Hypothalamus (tissue), 51 donors: ENCODE measurements around the gene S100A5.
"Not testable (repeated sequence)": the region's sequence is repeated elsewhere in the genome, so short reads cannot be mapped to it uniquely, and the experiment has no call there.

Source experiments
- DNase-seq, 51 donors: peaks; one replicate each; lab custom pipeline; 2025; lab: John Stamatoyannopoulos, UW

S100A5 gene

DNA sequence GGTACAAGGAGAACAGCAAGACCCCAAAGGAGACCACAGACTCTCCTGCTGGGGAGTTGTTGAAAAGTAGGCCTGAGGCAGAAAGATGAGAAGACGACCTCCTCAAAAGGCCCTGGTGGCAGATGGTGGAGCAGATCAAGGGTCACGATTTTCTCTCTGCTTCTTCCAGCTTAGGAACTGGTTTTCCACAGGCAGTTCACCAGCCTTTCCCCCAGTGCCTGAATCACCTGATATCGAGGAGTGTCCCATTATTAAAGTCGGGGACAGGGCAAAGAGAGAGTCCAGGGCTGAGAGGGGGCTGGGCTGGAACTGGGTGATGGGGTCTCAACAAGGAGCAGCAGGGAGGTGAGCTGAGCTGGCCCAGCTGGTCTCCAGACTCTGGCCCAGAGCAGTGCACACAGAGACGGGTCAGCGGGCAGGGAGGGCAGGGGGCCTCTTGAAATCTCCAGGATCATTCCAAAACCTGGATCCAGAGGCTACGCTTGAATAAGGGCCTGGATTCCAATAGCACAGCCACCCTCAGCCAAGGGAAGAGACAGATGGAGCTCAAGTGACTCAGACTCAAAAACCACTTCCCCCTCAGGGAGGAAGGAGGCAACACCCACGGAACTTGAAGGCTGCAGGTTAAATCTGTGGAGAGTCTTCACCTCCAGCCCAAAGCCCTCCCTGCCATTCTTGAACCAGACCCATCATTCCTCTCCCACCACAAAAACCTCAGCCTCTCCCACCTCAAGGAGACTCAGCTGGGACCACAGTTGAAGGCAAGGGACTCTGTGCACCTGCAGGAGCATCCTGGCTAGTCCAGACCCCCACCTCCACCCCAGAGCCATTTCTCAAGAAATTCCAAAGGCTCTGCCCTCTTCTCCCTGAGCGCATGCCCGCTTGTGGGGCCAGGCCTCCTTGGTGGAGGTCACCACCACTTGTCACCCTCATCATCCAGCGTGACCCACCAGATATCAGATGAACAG, at the start of gene S100A5:
S100A5 (minus strand) TSS at position 541 of the 968 bp plus-strand sequence. CDS start 743 bp downstream, outside the sequence.
- DNase-seq = peak in 1 of 51 donors; percentile 35

- no peak for DNase-seq
Observed at GRCh38 chr1:153588482-153588881, 47.7 kb upstream of the S100A5 start.

DNA sequence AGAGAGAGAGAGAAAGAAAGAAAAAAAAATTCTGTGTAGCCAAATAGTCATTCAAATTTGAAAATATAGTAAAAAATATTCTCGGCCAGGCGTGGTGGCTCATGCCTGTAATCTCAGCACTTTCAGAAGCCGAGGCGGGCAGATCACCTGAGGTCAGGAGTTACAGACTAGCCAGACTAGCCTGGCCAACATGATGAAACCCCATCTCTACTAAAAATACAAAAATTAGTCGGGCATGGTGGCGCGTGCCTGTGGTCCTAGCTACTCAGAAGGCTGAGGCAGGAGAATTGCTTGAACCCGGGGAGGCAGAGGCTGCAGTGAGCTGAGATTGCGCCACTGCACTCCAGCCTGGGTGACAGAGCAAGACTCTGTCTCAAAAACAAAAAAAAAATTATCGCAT, 47.3 kb upstream of the S100A5 start:
- not testable (repeated sequence) for DNase-seq

GRCh38 chr1:153587314-153587713, 46.6 kb upstream of the S100A5 start:
- DNase-seq = no peak

DNA sequence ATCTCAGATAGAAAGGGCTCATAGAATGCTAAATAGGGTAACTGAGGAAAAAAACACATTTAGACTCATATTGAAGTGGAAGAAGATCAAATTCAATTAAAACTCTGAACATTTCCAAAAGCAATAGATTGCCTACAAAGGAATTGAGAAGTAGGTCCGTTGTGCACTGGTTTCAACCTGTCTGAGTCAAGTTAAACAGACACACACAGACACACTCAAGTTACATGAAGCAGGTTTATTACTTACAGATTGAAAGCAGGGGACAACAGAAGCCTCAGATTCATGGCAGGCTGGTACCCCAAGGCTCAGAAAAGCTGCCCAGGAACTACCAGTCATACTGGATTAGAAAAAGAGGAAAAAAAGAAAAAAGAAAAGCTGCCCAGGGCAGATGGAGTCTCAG, 45.6 kb upstream of the S100A5 start:
- DNase-seq = no peak

GRCh38 chr1:153585006-153585405, 44.3 kb upstream of the S100A5 start:
- DNase-seq = no peak

GRCh38 chr1:153583976-153584375, 43.2 kb upstream of the S100A5 start:
- no peak for DNase-seq

DNA sequence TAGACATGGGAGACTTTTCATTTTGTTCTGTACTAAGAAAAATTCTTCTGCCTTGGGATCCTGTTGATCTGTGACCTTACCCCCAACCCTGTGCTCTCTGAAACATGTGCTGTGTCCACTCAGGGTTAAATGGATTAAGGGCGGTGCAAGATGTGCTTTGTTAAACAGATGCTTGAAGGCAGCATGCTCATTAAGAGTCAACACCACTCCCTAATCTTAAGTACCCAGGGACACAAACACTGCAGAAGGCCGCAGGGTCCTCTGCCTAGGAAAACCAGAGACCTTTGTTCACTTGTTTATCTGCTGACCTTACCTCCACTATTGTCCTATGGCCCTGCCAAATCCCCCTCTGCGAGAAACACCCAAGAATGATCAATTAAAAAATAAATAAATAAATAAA, 42.8 kb upstream of the S100A5 start:
- DNase-seq = not testable (repeated sequence)

- not testable (repeated sequence) for DNase-seq
Observed at GRCh38 chr1:153582836-153583235, 42.1 kb upstream of the S100A5 start.

- DNase-seq = no peak
Observed at GRCh38 chr1:153578936-153579335, 38.2 kb upstream of the S100A5 start.

DNA sequence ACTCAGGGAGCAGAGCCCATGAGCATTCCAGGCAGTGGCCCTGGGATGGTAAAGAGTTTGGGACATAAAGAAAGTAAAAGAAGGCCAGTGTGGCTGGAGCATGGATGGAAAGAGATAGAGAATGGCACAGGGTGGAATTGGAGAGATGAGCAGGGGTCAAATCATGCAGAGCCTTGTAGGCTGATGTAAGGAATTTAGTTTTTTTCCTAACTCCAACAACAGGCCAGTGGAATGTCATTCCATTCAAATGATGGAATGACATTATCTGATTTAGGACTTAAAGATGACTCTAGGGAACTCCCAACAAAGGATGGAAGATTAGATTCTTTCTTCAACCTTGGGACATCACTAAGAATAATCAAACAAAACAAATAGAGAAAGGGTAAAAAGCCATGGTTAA, 37.8 kb upstream of the S100A5 start:
- no peak for DNase-seq

GRCh38 chr1:153577624-153578051, 36.9 kb upstream of the S100A5 start:
- peak in 29 of 51 donors; percentile 6 to 59 (median 36) for DNase-seq

DNA sequence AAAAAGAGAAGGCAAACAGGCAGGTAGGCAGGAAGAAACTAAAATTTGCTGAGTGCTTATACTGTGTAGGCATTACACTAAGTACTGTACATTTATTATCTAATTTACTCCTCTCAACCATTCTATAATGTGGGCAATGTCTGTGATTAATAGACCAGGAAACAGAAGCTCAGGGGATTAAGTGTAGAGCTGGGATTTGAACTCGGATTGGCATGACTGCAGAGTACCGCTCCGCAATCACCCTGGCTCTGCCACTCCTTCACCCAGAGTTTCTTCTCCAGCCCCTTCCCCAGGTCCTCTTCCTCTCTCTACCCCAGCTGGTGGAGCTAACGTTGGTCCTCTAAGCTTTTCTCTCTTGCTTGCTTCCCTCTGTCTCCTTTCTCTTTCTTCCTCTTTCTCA, 36.4 kb upstream of the S100A5 start:
- no peak for DNase-seq

- DNase-seq = not testable (repeated sequence)
Observed at GRCh38 chr1:153575497-153575896, 34.8 kb upstream of the S100A5 start.

DNA sequence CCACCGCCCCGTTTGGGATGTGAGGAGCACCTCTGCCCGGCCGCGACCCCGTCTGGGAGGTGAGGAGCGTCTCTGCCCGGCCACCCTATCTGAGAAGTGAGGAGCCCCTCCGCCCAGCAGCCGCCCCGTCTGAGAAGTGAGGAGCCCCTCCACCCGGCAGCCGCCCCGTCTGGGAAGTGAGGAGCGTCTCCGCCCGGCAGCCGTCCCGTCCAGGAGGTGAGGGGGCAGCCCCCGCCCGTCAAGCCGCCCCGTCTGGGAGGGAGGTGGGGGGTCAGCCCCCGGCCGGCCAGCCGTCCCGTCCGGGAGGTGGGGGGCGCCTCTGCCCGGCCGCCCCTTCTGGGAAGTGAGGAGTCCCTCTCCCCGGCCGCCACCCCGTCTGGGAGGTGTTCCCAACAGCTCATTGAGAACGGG, 34.4 kb upstream of the S100A5 start:
- DNase-seq = not testable (repeated sequence)

DNA sequence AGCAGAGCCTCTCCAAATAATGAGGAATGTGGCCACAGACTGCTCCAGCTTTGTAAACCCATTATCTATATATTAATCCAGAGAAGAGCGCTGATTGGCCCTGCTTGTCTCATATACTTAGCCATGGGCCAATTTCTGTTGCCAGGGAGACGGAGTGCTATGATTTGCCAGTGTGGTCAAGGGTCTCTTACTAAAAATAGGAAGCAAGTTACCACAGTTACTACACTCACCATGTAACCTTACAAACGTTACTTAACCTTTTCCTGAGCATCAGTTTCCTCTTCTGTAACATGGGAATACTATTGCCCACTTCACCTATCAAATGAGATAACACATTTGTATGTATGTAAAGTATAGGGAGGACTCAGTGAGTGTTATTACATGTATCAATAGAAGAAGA, 32.6 kb upstream of the S100A5 start:
- DNase-seq = no peak

DNA sequence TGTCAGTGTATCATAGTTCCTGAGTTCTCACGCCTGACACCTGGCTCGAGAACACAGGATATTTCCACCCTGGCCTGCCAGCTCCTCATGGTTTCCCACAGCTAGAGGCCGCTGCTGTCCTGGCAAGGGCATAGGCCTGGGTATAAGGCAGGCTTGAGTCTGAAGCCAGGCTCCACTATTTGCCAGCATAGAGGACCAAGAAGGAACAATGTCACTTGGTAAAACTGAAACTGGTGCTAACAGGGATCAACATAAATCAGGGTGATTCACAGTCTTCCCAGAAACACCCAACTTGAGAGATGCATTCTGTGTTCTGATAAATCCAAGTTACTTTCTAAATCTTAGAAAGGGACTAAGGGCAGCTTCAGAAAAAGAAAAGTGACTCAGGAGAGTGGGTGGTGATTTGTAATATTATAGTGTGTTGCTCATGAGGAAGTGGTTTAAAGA, 31.9 kb upstream of the S100A5 start:
- peak in 44 of 51 donors; percentile 6 to 90 (median 68) for DNase-seq

DNA sequence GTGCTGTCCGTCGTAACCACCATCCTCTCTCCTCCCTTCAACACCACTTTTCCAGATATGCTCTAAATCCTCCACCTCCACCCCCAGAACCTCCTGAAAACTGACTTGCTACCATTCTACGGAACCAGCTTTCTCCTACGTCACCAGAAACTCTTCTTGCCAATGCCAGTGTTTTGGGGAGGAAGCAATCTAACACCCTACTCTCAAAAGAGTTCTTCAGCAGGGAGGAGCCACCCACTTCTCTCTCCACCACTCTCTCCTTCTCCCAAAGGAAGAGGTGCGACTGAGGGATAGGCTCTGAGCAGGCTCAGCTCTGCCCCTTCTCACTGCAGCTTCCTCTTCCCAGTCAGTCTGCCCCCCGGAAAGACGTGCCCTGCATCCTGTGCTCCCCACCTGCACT, 31.0 kb upstream of the S100A5 start:
- no peak for DNase-seq

GRCh38 chr1:153570874-153571273, 30.1 kb upstream of the S100A5 start:
- no peak for DNase-seq

DNA sequence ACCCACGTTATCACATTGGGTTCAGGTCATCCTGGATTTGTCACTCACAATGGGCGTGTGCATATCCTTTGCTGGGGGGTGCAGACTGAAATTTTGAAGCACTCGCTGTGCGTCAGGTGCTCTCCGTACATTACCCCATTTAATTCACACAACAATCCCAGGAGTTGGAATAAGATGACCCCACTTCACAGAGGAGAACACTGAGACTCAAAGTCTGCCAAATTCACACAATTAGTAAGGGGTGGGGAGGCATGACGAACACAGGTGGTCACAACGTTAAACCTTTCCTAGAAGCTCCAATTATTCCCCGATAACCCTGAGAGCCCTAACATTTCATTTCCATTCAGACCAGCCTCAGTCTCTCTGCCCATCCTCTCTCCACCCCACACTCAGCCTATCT, 28.7 kb upstream of the S100A5 start:
- DNase-seq = no peak

DNA sequence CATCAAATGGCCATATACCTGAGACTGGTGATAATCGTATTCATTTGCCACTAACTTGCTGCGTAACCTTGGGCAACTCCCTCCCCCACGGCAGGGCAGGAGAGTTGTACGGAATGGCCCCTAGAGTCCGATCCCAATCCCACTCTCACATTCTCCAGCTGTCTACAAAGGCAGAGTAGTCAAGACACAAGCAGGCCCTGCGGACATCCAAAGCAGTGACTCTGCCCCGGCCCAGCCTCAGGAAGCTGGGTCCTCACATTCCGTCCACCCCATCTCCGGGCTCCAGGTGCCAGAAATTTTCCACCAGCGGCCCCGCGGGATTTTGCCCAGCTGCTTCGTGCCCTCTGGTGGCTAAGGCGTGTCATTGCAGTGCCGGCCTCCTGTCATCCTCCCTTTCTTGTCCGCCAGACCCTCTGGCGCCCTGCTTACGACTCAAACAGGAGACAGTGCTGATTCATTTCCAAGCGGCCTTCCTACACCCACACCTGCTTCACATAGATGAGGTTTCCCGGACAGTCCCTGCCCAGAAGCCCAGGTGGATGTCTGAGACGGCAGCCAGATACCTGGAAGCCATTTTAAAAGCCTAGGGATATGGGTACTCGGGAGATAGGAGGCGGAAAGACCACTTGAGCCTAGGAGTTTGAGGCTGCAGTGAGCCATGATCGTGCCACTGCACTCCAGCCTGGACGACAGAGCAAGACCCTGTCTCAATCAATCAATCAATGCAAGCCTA, 27.8 kb upstream of the S100A5 start:
- DNase-seq = peak in 49 of 51 donors; percentile 25 to 84 (median 69)
